ENCODE measurements around the gene DKKL1.

DNA sequence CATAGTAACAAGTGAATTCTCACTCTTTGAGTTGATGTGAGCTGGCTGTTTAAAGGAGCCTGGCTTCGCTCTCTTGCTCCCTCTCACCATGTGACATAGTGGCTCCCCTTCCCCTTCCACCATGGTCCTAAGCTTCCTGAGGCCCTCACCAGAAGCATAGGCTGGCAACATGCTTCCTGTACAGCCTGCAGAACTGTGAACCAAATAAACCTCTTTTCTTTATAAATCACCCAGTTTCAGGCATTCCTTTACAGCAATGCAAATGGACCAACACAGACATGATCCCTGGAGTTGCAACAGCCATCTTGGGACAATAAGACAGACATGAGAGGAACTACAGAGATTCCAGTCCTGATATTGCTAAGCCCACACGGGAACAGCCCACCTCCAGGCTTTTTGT lies 14.1 kb upstream of the DKKL1 start:
- TF ChIP-seq, protein P1, sequence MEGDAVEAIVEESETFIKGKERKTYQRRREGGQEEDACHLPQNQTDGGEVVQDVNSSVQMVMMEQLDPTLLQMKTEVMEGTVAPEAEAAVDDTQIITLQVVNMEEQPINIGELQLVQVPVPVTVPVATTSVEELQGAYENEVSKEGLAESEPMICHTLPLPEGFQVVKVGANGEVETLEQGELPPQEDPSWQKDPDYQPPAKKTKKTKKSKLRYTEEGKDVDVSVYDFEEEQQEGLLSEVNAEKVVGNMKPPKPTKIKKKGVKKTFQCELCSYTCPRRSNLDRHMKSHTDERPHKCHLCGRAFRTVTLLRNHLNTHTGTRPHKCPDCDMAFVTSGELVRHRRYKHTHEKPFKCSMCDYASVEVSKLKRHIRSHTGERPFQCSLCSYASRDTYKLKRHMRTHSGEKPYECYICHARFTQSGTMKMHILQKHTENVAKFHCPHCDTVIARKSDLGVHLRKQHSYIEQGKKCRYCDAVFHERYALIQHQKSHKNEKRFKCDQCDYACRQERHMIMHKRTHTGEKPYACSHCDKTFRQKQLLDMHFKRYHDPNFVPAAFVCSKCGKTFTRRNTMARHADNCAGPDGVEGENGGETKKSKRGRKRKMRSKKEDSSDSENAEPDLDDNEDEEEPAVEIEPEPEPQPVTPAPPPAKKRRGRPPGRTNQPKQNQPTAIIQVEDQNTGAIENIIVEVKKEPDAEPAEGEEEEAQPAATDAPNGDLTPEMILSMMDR (IDR thresholded peaks at IDR 0.05) = no peak
- TF ChIP-seq POLR2A (IDR thresholded peaks at IDR 0.05) = no peak
